IMR-90 (cell line): Measurements from ENCODE around the gene RASGEF1C.

Experiments used
- BHLHE40 ChIP-seq: fragments of 150-350 bp; IDR thresholded peaks from 2 replicates; pipeline ENCODE4 v1.6.1; 2016; ENCODE audit warnings: mild to moderate bottlenecking, low read depth, low read length
- CHD1 ChIP-seq: IDR thresholded peaks from 2 replicates; pipeline ENCODE4 v1.6.1; 2012; ENCODE audit warnings: low read depth, low read length, improper control_type of control experiment
- MAFK ChIP-seq: IDR thresholded peaks from 2 replicates; pipeline ENCODE4 v1.6.1; 2012; ENCODE audit warnings: low read depth, low read length, improper control_type of control experiment
- MXI1 ChIP-seq: IDR thresholded peaks from 2 replicates; pipeline ENCODE4 v1.6.1; 2012; ENCODE audit warnings: low read depth, mild to moderate bottlenecking, low read length, moderate library complexity, borderline replicate concordance
- POLR2A ChIP-seq: IDR thresholded peaks from 2 replicates; pipeline ENCODE4 v1.6.1; 2012; ENCODE audit warnings: mild to moderate bottlenecking, low read depth, low read length
- RAD21 ChIP-seq: IDR thresholded peaks from 2 replicates; pipeline ENCODE4 v1.6.1; 2012; ENCODE audit warnings: low read length, improper control_type of control experiment
- RCOR1 ChIP-seq: IDR thresholded peaks from 2 replicates; pipeline ENCODE4 v1.6.1; 2012; ENCODE audit warnings: mild to moderate bottlenecking, low read length, improper control_type of control experiment; ENCODE audit not compliant: insufficient replicate concordance
- RFX5 ChIP-seq: IDR thresholded peaks from 2 replicates; pipeline ENCODE4 v1.8.0; 2012; ENCODE audit warnings: low read depth, mild to moderate bottlenecking, low read length, moderate library complexity
- SMC3 ChIP-seq: fragments of 150-350 bp; IDR thresholded peaks from 2 replicates; pipeline ENCODE4 v1.6.1; 2016; ENCODE audit warnings: low read depth, mild to moderate bottlenecking, antibody characterized with exemption, low read length, moderate library complexity
- TF ChIP-seq, protein P1 (sequence below): conservative IDR thresholded peaks from 2 replicates; pipeline ENCODE4 v1.5.1; 2012; ENCODE audit warnings: mild to moderate bottlenecking, low read depth, low read length, improper control_type of control experiment
- TF ChIP-seq, protein P2 (sequence below): fragments of 150-350 bp; IDR thresholded peaks from 2 replicates; pipeline ENCODE4 v1.6.1; 2016; ENCODE audit warnings: low read depth, mild to moderate bottlenecking, low read length, moderate library complexity, borderline replicate concordance
- TF ChIP-seq, protein P3 (sequence below): fragments of 150-350 bp; IDR thresholded peaks from 2 replicates; pipeline ENCODE4 v1.6.1; 2017; ENCODE audit warnings: mild to moderate bottlenecking, antibody characterized with exemption, low read length, low read depth

DNA sequence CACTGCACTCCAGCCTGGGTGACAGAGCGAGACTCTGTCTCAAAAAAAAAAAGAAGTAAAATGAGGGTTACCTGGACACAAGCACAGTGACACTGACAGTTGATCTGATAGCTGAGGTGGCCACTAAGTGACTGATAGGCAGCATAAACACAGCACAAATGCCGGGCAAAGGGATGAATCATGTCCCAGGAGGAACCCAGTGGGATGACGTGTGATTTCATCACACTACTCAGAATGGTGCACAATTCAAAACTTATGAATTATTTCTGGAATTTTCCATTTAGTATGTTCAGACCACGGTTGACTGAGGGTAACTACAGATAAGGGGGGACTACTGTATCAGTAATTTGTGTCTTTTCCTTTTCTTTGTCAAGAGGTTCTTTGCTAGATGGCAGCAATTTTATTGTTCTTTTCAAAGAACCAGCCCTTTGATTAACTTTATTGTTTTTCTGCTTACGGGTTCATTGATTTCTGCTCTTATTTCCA is 103.1 kb downstream of the RASGEF1C start:
- TF ChIP-seq, protein P1, sequence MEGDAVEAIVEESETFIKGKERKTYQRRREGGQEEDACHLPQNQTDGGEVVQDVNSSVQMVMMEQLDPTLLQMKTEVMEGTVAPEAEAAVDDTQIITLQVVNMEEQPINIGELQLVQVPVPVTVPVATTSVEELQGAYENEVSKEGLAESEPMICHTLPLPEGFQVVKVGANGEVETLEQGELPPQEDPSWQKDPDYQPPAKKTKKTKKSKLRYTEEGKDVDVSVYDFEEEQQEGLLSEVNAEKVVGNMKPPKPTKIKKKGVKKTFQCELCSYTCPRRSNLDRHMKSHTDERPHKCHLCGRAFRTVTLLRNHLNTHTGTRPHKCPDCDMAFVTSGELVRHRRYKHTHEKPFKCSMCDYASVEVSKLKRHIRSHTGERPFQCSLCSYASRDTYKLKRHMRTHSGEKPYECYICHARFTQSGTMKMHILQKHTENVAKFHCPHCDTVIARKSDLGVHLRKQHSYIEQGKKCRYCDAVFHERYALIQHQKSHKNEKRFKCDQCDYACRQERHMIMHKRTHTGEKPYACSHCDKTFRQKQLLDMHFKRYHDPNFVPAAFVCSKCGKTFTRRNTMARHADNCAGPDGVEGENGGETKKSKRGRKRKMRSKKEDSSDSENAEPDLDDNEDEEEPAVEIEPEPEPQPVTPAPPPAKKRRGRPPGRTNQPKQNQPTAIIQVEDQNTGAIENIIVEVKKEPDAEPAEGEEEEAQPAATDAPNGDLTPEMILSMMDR: no peak
- TF ChIP-seq, protein P2, sequence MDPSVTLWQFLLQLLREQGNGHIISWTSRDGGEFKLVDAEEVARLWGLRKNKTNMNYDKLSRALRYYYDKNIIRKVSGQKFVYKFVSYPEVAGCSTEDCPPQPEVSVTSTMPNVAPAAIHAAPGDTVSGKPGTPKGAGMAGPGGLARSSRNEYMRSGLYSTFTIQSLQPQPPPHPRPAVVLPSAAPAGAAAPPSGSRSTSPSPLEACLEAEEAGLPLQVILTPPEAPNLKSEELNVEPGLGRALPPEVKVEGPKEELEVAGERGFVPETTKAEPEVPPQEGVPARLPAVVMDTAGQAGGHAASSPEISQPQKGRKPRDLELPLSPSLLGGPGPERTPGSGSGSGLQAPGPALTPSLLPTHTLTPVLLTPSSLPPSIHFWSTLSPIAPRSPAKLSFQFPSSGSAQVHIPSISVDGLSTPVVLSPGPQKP: no peak
- TF ChIP-seq, protein P3, sequence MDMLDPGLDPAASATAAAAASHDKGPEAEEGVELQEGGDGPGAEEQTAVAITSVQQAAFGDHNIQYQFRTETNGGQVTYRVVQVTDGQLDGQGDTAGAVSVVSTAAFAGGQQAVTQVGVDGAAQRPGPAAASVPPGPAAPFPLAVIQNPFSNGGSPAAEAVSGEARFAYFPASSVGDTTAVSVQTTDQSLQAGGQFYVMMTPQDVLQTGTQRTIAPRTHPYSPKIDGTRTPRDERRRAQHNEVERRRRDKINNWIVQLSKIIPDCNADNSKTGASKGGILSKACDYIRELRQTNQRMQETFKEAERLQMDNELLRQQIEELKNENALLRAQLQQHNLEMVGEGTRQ: no peak
- TF ChIP-seq RFX5: no peak
- no peak for TF ChIP-seq SMC3
- no peak for TF ChIP-seq RAD21
- TF ChIP-seq POLR2A: no peak
- TF ChIP-seq MXI1: no peak
- no peak for TF ChIP-seq CHD1
- no peak for TF ChIP-seq RCOR1
- no peak for TF ChIP-seq BHLHE40
- no peak for TF ChIP-seq MAFK
